Adrenal gland (tissue), 12 donors: ENCODE measurements around the gene CFAP20. TPM values are rescaled to one million over a fixed set of nuclear protein-coding genes. Genes with fewer than 3 reads are reported as not detected.

Experiments
- DNase-seq, 7 donors: peaks; one replicate each; pipeline ENCODE4 v3.0.0-alpha.2; 2019 to 2020
- H3K27ac ChIP-seq, 5 donors: fragments of 200-600 bp; sonication (generic) in 4 of 5; 1 replicate in 3 of 5; 2 replicates in 2 of 5; pipeline versions ENCODE4 v1.5.1 to v1.8.0; 2016 to 2020; ENCODE audit warnings: mild to moderate bottlenecking in 1 of 5
- H3K27me3 ChIP-seq: fragments of 200-600 bp; 2 replicates; pipeline ENCODE4 v1.8.0; 2021
- H3K36me3 ChIP-seq, 2 donors: fragments of 200-600 bp; replicated peaks in 1 of 2; 1 replicate in 1 of 2; 2 replicates in 1 of 2; pipeline versions ENCODE4 v1.5.1 to v1.8.0; 2018 to 2022
- H3K4me1 ChIP-seq, 2 donors: fragments of 200-600 bp; replicated peaks in 1 of 2; 1 replicate in 1 of 2; 2 replicates in 1 of 2; pipeline versions ENCODE4 v1.5.1 to v1.8.0; 2018 to 2021
- H3K4me3 ChIP-seq, 4 donors: fragments of 200-600 bp; sonication (generic) in 3 of 4; one replicate each; pipeline ENCODE4 v1.5.1; 2016 to 2018
- H3K9me3 ChIP-seq, 3 donors: fragments of 200-600 bp; sonication (generic) in 1 of 3; replicated peaks in 1 of 3; 1 replicate in 2 of 3; 2 replicates in 1 of 3; pipeline versions ENCODE4 v1.5.1 to v1.8.0; 2016 to 2021
- CTCF ChIP-seq, 6 experiments: fragments of 450-650 bp in 4 of 6; fragments of 200-600 bp in 2 of 6; sonication (generic) in 1 of 6; IDR thresholded peaks; 1 replicate in 5 of 6; 2 replicates in 1 of 6; pipeline versions ENCODE4 v1.5.1 to v1.8.0; 2016 to 2021; ENCODE audit warnings: antibody characterized with exemption in 6 of 6, mild to moderate bottlenecking in 2 of 6, moderate library complexity in 1 of 6
- POLR2A ChIP-seq, 2 donors: fragments of 450-650 bp; IDR thresholded peaks; one replicate each; pipeline ENCODE4 v1.6.1; 2017; ENCODE audit warnings: antibody characterized with exemption in 2 of 2, mild to moderate bottlenecking in 2 of 2, moderate library complexity in 1 of 2
- WGBS, 4 donors: extraction: QIAGEN DNeasy Blood & Tissue Kit in 2 of 4; methylation state at CpG; one replicate each; pipeline versions ENCODE4 v1.1.5 to v1.1.7; 2013 to 2017; 5-methylcytosine and 5-hydroxymethylcytosine counted together
- intact Hi-C, 2 donors: fragments of 100-400 bp; cut with DNase I; formaldehyde crosslinking; loops; one replicate each; pipeline versions ENCODE4 v1.14.1 to v1.15.0; 2022 to 2023
- polyA plus RNA-seq, 3 donors: library from polyadenylated mRNA; stranded (reverse); fragments of 200-250 nt in 2 of 3; fragments of 350-450 nt in 1 of 3; fragmentation: Illumina TruSeq in 1 of 3; extraction: RNeasy Lipid Tissue Mini Kit (QIAGEN cat#74804) in 1 of 3; gene quantifications; one replicate each; pipeline ENCODE4 v1.2.3, GENCODE V29; 2013 to 2014
- total RNA-seq, 9 donors: library from RNA; depleted of rRNA in 4 of 9; stranded (reverse); fragments of >200 nt in 4 of 9; fragments of 120-200 nt in 1 of 9; fragmentation: NEBNext Ultra II Directional in 1 of 9; extraction: Animal tissue kit (Norgen Biotek cat#: 25700) in 1 of 9; gene quantifications; one replicate each; pipeline versions ENCODE4 v1.1.0 to v1.2.4, GENCODE V29; 2013 to 2023
- donor health status: healthy with polysubstance abuse.
- donor health status: Bipolar disorder and iron deficiency.
- donor health status: DM: yes; HTN: yes; CAD: no.
- donor health status: DM: no; HTN: no; CAD: no.
- donor health status: DM: no; HTN: no; CAD: no.
- donor health status: DM: yes; HTN: yes; CAD: no.

CFAP20 gene
- total and polyA plus RNA-seq, 12 donors, result 17.1 to 73.3 (median 33.4) TPM

GRCh38 chr16:58107709-58108108 lies 21.5 kb downstream of the CFAP20 start:
- Histone ChIP-seq H3K27ac (no peak overlapping the region), H3K4me3 (no peak overlapping the region), H3K27me3 (no peaks in the 10 kb centered on the region), H3K36me3 (peaks cover 0 to 4% of the 10 kb centered on the region in 2 donors), H3K4me1 (no peaks in the 10 kb centered on the region), H3K9me3 (no peaks in the 10 kb centered on the region)
- no peak for DNase-seq
- WGBS, 4 donors, result 86 to 96% (median 89%) methylated on average over 2 of the region's 2 CpGs
- intact Hi-C loops, result no loop called here
- TF ChIP-seq POLR2A (IDR thresholded peaks at IDR 0.05), result no peak
- TF ChIP-seq CTCF (IDR thresholded peaks at IDR 0.05), result no peak

- no peak for TF ChIP-seq CTCF (IDR thresholded peaks at IDR 0.05)
- no peak for TF ChIP-seq POLR2A (IDR thresholded peaks at IDR 0.05)
- Histone ChIP-seq H3K9me3 (no peaks in the 10 kb centered on the region), H3K27me3 (no peaks in the 10 kb centered on the region), H3K36me3 (peaks cover 0 to 2% of the 10 kb centered on the region in 2 donors), H3K27ac (no peak overlapping the region), H3K4me1 (no peaks in the 10 kb centered on the region), H3K4me3 (no peak overlapping the region)
- no peak for DNase-seq
- intact Hi-C loops, result no loop called here
- WGBS, 4 donors, result 58 to 82% (median 71%) methylated on average over 2 of the region's 2 CpGs
These were observed 22.0 kb downstream of the CFAP20 start for GRCh38 chr16:58107228-58107627.

- DNase-seq, result no peak
- H3K9me3 ChIP-seq, result no peaks in the 10 kb centered on the region
- intact Hi-C loops, result no loop called here
- H3K36me3 ChIP-seq, result no peaks in the 10 kb centered on the region
- H3K4me3 ChIP-seq, result no peak overlapping the region
- no peaks in the 10 kb centered on the region for H3K27me3 ChIP-seq
- 0 to 14% (median 12%) methylated on average over 1 of the region's 1 CpG for WGBS, 4 donors
- no peaks in the 10 kb centered on the region for H3K4me1 ChIP-seq
- TF ChIP-seq POLR2A (IDR thresholded peaks at IDR 0.05) (no peak), CTCF (IDR thresholded peaks at IDR 0.05) (no peak)
- H3K27ac ChIP-seq, result no peak overlapping the region
These were observed 23.6 kb downstream of the CFAP20 start for GRCh38 chr16:58105631-58106030.

- no peak for DNase-seq
- H3K27ac ChIP-seq, result no peak overlapping the region
- TF ChIP-seq CTCF (IDR thresholded peaks at IDR 0.05), result no peak
- no peak overlapping the region for H3K4me3 ChIP-seq
- intact Hi-C loops, result no loop called here
- no peaks in the 10 kb centered on the region for H3K4me1 ChIP-seq
- 85 to 87% (median 86%) methylated on average over 14 to 15 of the region's 15 CpGs for WGBS, 4 donors
- H3K36me3 ChIP-seq, result no peaks in the 10 kb centered on the region
- no peaks in the 10 kb centered on the region for H3K9me3 ChIP-seq
- no peaks in the 10 kb centered on the region for H3K27me3 ChIP-seq
These were observed 26.4 kb downstream of the CFAP20 start for GRCh38 chr16:58102665-58103392.
